H9 (cell line): ENCODE measurements around the gene MIB2. TPM values are rescaled to one million over a fixed set of nuclear protein-coding genes. Genes with fewer than 3 reads are reported as not detected.
"Not testable (repeated sequence)": the region's sequence is repeated elsewhere in the genome, so short reads cannot be mapped to it uniquely, and the experiment has no call there.

Experiments used
- DNase-seq: peaks from one replicate; pipeline ENCODE4 v3.0.0-alpha.2; 2017
- H2AFZ ChIP-seq: one replicate; pipeline ENCODE4 v1.6.1; 2013; ENCODE audit warnings: mild to moderate bottlenecking, low read length, control low read depth, moderate library complexity
- H2AK5ac ChIP-seq: 2 replicates; pipeline ENCODE4 v1.6.1; 2013; ENCODE audit warnings: low read length, control low read depth, mixed read lengths; ENCODE audit not compliant: insufficient read length
- H2BK120ac ChIP-seq: one replicate; pipeline ENCODE4 v1.6.1; 2013; ENCODE audit warnings: low read depth, mild to moderate bottlenecking, low read length, control low read depth, inconsistent platforms; ENCODE audit not compliant: poor library complexity, severe bottlenecking
- H2BK12ac ChIP-seq: 2 replicates; pipeline ENCODE4 v1.6.1; 2013; ENCODE audit warnings: low read length, control low read depth, mixed read lengths, low read depth; ENCODE audit not compliant: insufficient read length
- H2BK15ac ChIP-seq: 2 replicates; pipeline ENCODE4 v1.6.1; 2013; ENCODE audit warnings: low read depth, low read length, control low read depth
- H2BK20ac ChIP-seq: one replicate; pipeline ENCODE4 v1.6.1; 2013; ENCODE audit warnings: low read depth, mild to moderate bottlenecking, low read length, control low read depth, inconsistent platforms; ENCODE audit not compliant: poor library complexity, severe bottlenecking
- H2BK5ac ChIP-seq: 2 replicates; pipeline ENCODE4 v1.6.1; 2013; ENCODE audit warnings: low read length, control low read depth, mixed read lengths; ENCODE audit not compliant: insufficient read length
- H3K14ac ChIP-seq: 2 replicates; pipeline ENCODE4 v1.6.1; 2013; ENCODE audit warnings: low read length, control low read depth; ENCODE audit not compliant: insufficient read depth
- H3K18ac ChIP-seq: 2 replicates; pipeline ENCODE4 v1.6.1; 2013; ENCODE audit warnings: low read depth, mild to moderate bottlenecking, mixed read lengths, low read length, control low read depth; ENCODE audit not compliant: insufficient read length
- H3K23ac ChIP-seq: 2 replicates; pipeline ENCODE4 v1.6.1; 2013; ENCODE audit warnings: low read length, control low read depth, mixed read lengths, low read depth; ENCODE audit not compliant: insufficient read length
- H3K23me2 ChIP-seq: 2 replicates; pipeline ENCODE4 v1.6.1; 2013; ENCODE audit warnings: low read depth, mild to moderate bottlenecking, mixed read lengths, low read length, control low read depth; ENCODE audit not compliant: insufficient read length, poor library complexity, severe bottlenecking
- H3K27ac ChIP-seq: 2 replicates; pipeline ENCODE4 v1.5.1; 2013; ENCODE audit warnings: low read length, control low read depth, mixed read lengths, low read depth; ENCODE audit not compliant: insufficient read length
- H3K27me3 ChIP-seq: 2 replicates; pipeline ENCODE4 v1.6.1; 2013; ENCODE audit warnings: low read length, control low read depth, inconsistent platforms; ENCODE audit not compliant: insufficient read depth
- H3K4ac ChIP-seq: 2 replicates; pipeline ENCODE4 v1.6.1; 2013; ENCODE audit warnings: low read depth, mild to moderate bottlenecking, control low read depth, inconsistent platforms, low read length, moderate library complexity
- H3K4me1 ChIP-seq: 2 replicates; pipeline ENCODE4 v1.6.1; 2013; ENCODE audit warnings: low read length, control low read depth, inconsistent platforms; ENCODE audit not compliant: insufficient read depth
- H3K4me2 ChIP-seq: 2 replicates; pipeline ENCODE4 v1.6.1; 2013; ENCODE audit warnings: low read length, control low read depth, mixed read lengths; ENCODE audit not compliant: insufficient read length, insufficient read depth
- H3K56ac ChIP-seq: 2 replicates; pipeline ENCODE4 v1.6.1; 2013; ENCODE audit warnings: low read depth, mild to moderate bottlenecking, mixed read lengths, low read length, control low read depth; ENCODE audit not compliant: insufficient read length
- H3K79me1 ChIP-seq: 2 replicates; pipeline ENCODE4 v1.6.1; 2013; ENCODE audit warnings: low read depth, mild to moderate bottlenecking, moderate library complexity, low read length, control low read depth, inconsistent platforms; ENCODE audit not compliant: insufficient read depth, poor library complexity, severe bottlenecking
- H3K79me2 ChIP-seq: 2 replicates; pipeline ENCODE4 v1.6.1; 2013; ENCODE audit warnings: low read length, control low read depth, inconsistent platforms; ENCODE audit not compliant: insufficient read depth
- H3K9ac ChIP-seq: 2 replicates; pipeline ENCODE4 v1.6.1; 2013; ENCODE audit warnings: low read length, control low read depth, mixed read lengths; ENCODE audit not compliant: insufficient read length; ENCODE audit errors: extremely low read depth
- H3K9me3 ChIP-seq: one replicate; pipeline ENCODE4 v1.6.1; 2013; ENCODE audit warnings: low read depth, low read length, inconsistent platforms; ENCODE audit not compliant: control insufficient read depth
- H3T11ph ChIP-seq: one replicate; pipeline ENCODE4 v1.6.1; 2013; ENCODE audit warnings: mild to moderate bottlenecking, low read length, control low read depth, inconsistent platforms
- H4K20me1 ChIP-seq: one replicate; pipeline ENCODE4 v1.6.1; 2013; ENCODE audit not compliant: control insufficient read depth, insufficient read length, insufficient read depth
- H4K5ac ChIP-seq: 2 replicates; pipeline ENCODE4 v1.6.1; 2013; ENCODE audit warnings: low read depth, mild to moderate bottlenecking, mixed read lengths, low read length, control low read depth; ENCODE audit not compliant: insufficient read length
- H4K8ac ChIP-seq: replicated peaks from 2 replicates; pipeline ENCODE4 v1.6.1; 2013; ENCODE audit warnings: low read length, control low read depth, mixed read lengths, low read depth; ENCODE audit not compliant: insufficient read length
- H4K91ac ChIP-seq: 2 replicates; pipeline ENCODE4 v1.6.1; 2013; ENCODE audit warnings: low read depth, mild to moderate bottlenecking, moderate library complexity, mixed read lengths, low read length, control low read depth; ENCODE audit not compliant: insufficient read length
- H3K27ac Mint-ChIP-seq, 3 experiments: 2 replicates in 2 of 3; 3 replicates in 1 of 3; pipeline ENCODE4 v1.8.0; 2020 to 2021; ENCODE audit warnings: mixed read lengths in 3 of 3, mild to moderate bottlenecking in 1 of 3, moderate library complexity in 1 of 3
- H3K27me3 Mint-ChIP-seq: 2 replicates; pipeline ENCODE4 v1.8.0; 2021; ENCODE audit warnings: low read depth, mild to moderate bottlenecking, moderate library complexity, mixed read lengths
- H3K36me3 Mint-ChIP-seq, 3 experiments: 2 replicates in 2 of 3; 3 replicates in 1 of 3; pipeline ENCODE4 v1.8.0; 2020 to 2021; ENCODE audit warnings: low read depth in 3 of 3, mixed read lengths in 3 of 3; ENCODE audit not compliant: insufficient read depth in 1 of 3
- H3K4me1 Mint-ChIP-seq, 2 experiments: 2 replicates each; pipeline ENCODE4 v1.8.0; 2020; ENCODE audit warnings: mixed read lengths in 2 of 2
- H3K4me3 Mint-ChIP-seq, 2 experiments: 2 replicates in 1 of 2; 3 replicates in 1 of 2; pipeline ENCODE4 v1.8.0; 2020 to 2021; ENCODE audit warnings: mild to moderate bottlenecking in 2 of 2, mixed read lengths in 2 of 2, moderate library complexity in 1 of 2
- H3K9me3 Mint-ChIP-seq, 2 experiments: 2 replicates in 1 of 2; 3 replicates in 1 of 2; pipeline ENCODE4 v1.8.0; 2020; ENCODE audit warnings: mild to moderate bottlenecking in 2 of 2, mixed read lengths in 2 of 2, moderate library complexity in 1 of 2
- WGBS: extraction: QIAGEN DNeasy Blood & Tissue Kit; methylation state at CpG from one replicate; pipeline ENCODE4 v1.1.7; 2013; ENCODE audit warnings: missing lambda C conversion rate, low lambda C conversion rate, mixed read lengths; ENCODE audit not compliant: insufficient read length; ENCODE audit errors: extremely low coverage; 5-methylcytosine and 5-hydroxymethylcytosine counted together
- total RNA-seq: library from RNA; stranded (reverse); gene quantifications from 2 replicates; pipeline ENCODE4 v1.2.1, GENCODE V29; 2021
- TF ChIP-seq, protein P1 (sequence below): fragments of 200-600 bp; sonication (generic); conservative IDR thresholded peaks from 3 replicates; pipeline ENCODE4 v1.8.0; 2021; ENCODE audit warnings: antibody characterized with exemption, mild to moderate bottlenecking

The MIB2 gene
- total RNA-seq, 1 experiment from 2014 or later, result 77.8 TPM

DNA sequence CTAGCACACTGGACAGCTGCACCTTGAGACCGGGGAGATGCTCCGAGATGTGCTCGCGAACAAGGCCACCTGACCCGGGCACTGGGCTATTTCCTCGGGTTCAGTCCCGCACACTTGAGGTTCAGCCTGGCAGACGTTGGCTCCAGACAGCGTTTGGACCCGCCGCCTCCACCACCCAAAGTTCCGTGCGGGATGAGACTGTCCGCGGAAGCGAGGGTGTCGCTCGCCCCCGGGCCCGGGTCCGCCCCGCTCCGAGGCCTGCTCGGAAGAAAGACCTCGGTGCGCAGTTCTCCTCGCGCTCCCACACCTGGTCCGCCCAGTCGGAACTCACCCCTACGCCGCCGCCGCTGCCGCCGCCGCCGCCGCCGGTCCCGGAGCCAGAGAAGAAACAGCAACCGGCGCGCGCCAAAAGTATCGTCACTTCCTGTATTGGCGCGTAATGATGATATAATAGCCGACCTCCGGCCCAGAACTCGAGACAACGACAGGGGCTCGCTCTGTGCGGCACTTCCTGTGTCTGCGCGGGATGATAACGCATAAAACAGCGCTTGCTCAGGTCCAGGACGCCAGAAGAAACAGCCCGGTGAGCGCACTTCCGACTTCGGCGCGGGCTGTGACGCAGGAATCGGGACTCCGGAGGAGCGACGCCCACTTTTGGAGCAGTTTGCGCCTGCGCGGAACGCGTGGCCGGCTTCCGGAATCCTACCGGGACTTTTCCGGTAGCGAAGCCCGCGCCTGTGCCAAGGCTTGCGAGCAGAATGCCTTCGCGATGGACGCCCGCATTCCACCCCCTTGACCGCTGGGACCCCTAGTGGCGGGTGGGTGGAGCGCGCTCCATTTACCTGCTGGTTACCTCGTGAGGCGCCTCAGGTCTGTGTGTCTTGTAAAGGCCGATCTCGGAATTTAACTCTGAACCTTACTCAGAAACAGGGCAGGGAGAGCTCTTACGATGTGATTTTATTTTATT is 43.6 kb downstream of the MIB2 start, which contains the start of gene CDK11B:
Gene CDK11B (minus strand): TSS at position 422 of the 967 bp plus-strand sequence. CDS start 1,519 bp downstream, outside the sequence.
- WGBS, result no CpG with 5 or more reads among the region's 96 CpGs
- Histone ChIP-seq H3K56ac (peak within 1 kb of the TSS; percentile 22), H3K14ac (peak within 1 kb of the TSS; percentile 99), H3K18ac (peak within 1 kb of the TSS; percentile 100), H2AFZ (peak within 1 kb of the TSS; percentile 86), H3K27ac (peak within 1 kb of the TSS; percentile 98), H2BK12ac (peak within 1 kb of the TSS; percentile 100), H3K4me2 (peak within 1 kb of the TSS; percentile 27), H3T11ph (peak within 1 kb of the TSS; percentile 55), H2BK5ac (peak within 1 kb of the TSS; percentile 94), H3K9ac (peak within 1 kb of the TSS; percentile 96), H4K5ac (peak within 1 kb of the TSS; percentile 60)
- H3K27me3 ChIP-seq, H3K27me3 Mint-ChIP-seq, H3K9me3 ChIP-seq, H4K8ac ChIP-seq, H3K79me2 ChIP-seq, H2BK120ac ChIP-seq, H3K4me1 ChIP-seq, H3K23ac ChIP-seq, H2BK20ac ChIP-seq, H2BK15ac ChIP-seq, H3K4me1 Mint-ChIP-seq, H3K4ac ChIP-seq, H3K23me2 ChIP-seq, H4K20me1 ChIP-seq, H2AK5ac ChIP-seq, H3K79me1 ChIP-seq, H4K91ac ChIP-seq, H3K9me3 Mint-ChIP-seq: not testable (repeated sequence)
- Mint-ChIP-seq H3K4me3 (peak within 1 kb of the TSS; percentile 92 to 93), H3K36me3 (peaks cover 6 to 36% (median 18%) of the 10 kb centered on the region in 3 experiments; a peak in 6 of 7 replicates), H3K27ac (peak within 1 kb of the TSS; percentile 99 to 100 (median 100))
- TF ChIP-seq, protein P1, sequence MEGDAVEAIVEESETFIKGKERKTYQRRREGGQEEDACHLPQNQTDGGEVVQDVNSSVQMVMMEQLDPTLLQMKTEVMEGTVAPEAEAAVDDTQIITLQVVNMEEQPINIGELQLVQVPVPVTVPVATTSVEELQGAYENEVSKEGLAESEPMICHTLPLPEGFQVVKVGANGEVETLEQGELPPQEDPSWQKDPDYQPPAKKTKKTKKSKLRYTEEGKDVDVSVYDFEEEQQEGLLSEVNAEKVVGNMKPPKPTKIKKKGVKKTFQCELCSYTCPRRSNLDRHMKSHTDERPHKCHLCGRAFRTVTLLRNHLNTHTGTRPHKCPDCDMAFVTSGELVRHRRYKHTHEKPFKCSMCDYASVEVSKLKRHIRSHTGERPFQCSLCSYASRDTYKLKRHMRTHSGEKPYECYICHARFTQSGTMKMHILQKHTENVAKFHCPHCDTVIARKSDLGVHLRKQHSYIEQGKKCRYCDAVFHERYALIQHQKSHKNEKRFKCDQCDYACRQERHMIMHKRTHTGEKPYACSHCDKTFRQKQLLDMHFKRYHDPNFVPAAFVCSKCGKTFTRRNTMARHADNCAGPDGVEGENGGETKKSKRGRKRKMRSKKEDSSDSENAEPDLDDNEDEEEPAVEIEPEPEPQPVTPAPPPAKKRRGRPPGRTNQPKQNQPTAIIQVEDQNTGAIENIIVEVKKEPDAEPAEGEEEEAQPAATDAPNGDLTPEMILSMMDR, result peak; percentile 55; the same call in 2 of the 3 replicates
- peak; percentile 94 for DNase-seq

DNA sequence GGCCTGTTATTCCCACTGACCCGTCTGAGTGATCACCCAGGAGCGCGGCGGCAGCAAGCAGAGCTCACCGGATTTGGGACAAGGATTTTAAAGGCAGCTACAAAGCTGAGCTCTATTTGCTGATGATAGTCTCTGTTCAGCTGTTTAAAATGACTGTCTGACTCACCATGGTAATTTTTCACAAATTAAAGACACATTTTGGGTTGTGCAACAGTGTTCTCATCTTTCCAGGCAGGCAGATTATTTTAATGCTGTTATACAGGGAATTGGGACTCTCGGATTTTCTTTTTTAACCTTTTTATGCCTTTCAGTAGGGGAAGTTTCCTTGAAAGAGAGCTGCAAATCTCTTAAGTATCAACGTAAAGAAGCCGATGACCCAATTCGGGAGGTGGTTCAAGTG is 47.1 kb downstream of the MIB2 start:
- not testable (repeated sequence) for H3K9ac ChIP-seq, H3K27ac Mint-ChIP-seq, H3K14ac ChIP-seq, H3T11ph ChIP-seq, H3K79me1 ChIP-seq, H3K4me1 Mint-ChIP-seq, H3K27me3 Mint-ChIP-seq, H3K23ac ChIP-seq, H3K4me2 ChIP-seq, H2BK5ac ChIP-seq, H3K4ac ChIP-seq, H3K23me2 ChIP-seq, DNase-seq, H3K4me1 ChIP-seq, H2AK5ac ChIP-seq, H2BK12ac ChIP-seq, H3K18ac ChIP-seq, H2BK15ac ChIP-seq, H3K9me3 ChIP-seq, H3K4me3 Mint-ChIP-seq, H3K27ac ChIP-seq, H4K8ac ChIP-seq, H3K27me3 ChIP-seq, H2BK20ac ChIP-seq, H4K20me1 ChIP-seq, H2BK120ac ChIP-seq, H3K56ac ChIP-seq, H4K5ac ChIP-seq, H3K79me2 ChIP-seq, H3K9me3 Mint-ChIP-seq, H4K91ac ChIP-seq, H2AFZ ChIP-seq
- peaks cover under 1 to 18% (median 12%) of the 10 kb centered on the region in 3 experiments; a peak in 5 of 7 replicates for H3K36me3 Mint-ChIP-seq
- no CpG with 5 or more reads among the region's 9 CpGs for WGBS
